Body of pancreas (tissue), 4 donors: ENCODE results near the gene SRGAP1. TPM values are rescaled to one million over a fixed set of nuclear protein-coding genes. Genes with fewer than 3 reads are reported as not detected.

Source experiments
- ATAC-seq: fragments of 150-250 bp; one replicate; pipeline ENCODE4 v1.9.1; 2016
- DNase-seq, 4 donors: peaks; one replicate each; pipeline ENCODE4 v3.0.0-alpha.2; 2019
- H3K27ac ChIP-seq, 4 donors: fragments of 200-600 bp; sonication (generic); 1 replicate in 3 of 4; 2 replicates in 1 of 4; pipeline versions ENCODE4 v1.5.1 to v1.6.1; 2016 to 2019; ENCODE audit warnings: mild to moderate bottlenecking in 1 of 4, mixed read lengths in 1 of 4, moderate library complexity in 1 of 4
- H3K27me3 ChIP-seq, 2 donors: fragments of 200-600 bp; sonication (generic); one replicate each; pipeline ENCODE4 v1.6.0; 2016; ENCODE audit warnings: mild to moderate bottlenecking in 1 of 2
- H3K36me3 ChIP-seq, 2 donors: fragments of 200-600 bp; sonication (generic); replicated peaks in 1 of 2; 2 replicates each; pipeline ENCODE4 v1.5.1; 2016; ENCODE audit warnings: low read depth in 2 of 2; ENCODE audit not compliant: insufficient read depth in 1 of 2
- H3K4me1 ChIP-seq: fragments of 200-600 bp; sonication (generic); one replicate; pipeline ENCODE4 v1.6.0; 2016
- H3K4me3 ChIP-seq, 2 donors: fragments of 200-600 bp; sonication (generic); 1 replicate in 1 of 2; 2 replicates in 1 of 2; pipeline ENCODE4 v1.5.1; 2016 to 2019
- H3K9me3 ChIP-seq, 3 donors: fragments of 200-600 bp; sonication (generic); 1 replicate in 2 of 3; 2 replicates in 1 of 3; pipeline ENCODE4 v1.5.1; 2016
- POLR2A ChIP-seq, 3 donors: fragments of 450-650 bp; IDR thresholded peaks; one replicate each; pipeline ENCODE4 v1.6.1; 2016; ENCODE audit warnings: antibody characterized with exemption in 3 of 3, mild to moderate bottlenecking in 2 of 3
- whole genome bisulfite sequencing, 2 donors: methylation state at CpG; one replicate each; pipeline ENCODE4 v1.1.5; 2017; 5-methylcytosine and 5-hydroxymethylcytosine counted together
- intact Hi-C: fragments of 100-400 bp; cut with DNase I; formaldehyde crosslinking; loops from one replicate; pipeline ENCODE4 v1.15.1; 2023
- total RNA-seq, 2 donors: library from RNA; depleted of rRNA; stranded (reverse); fragments of >200 nt; gene quantifications; one replicate each; pipeline ENCODE4 v1.1.0, GENCODE V29; 2016
- TF ChIP-seq, protein P1 (sequence below), 7 experiments: fragments of 450-650 bp in 4 of 7; fragments of 200-600 bp in 3 of 7; sonication (generic) in 3 of 7; IDR thresholded peaks; one replicate each; pipeline ENCODE4 v1.5.1; 2016 to 2019; ENCODE audit warnings: antibody characterized with exemption in 7 of 7

The SRGAP1 gene
- total RNA-seq, 2 donors from 2014 or later: 8.8 to 14.8 TPM

DNA sequence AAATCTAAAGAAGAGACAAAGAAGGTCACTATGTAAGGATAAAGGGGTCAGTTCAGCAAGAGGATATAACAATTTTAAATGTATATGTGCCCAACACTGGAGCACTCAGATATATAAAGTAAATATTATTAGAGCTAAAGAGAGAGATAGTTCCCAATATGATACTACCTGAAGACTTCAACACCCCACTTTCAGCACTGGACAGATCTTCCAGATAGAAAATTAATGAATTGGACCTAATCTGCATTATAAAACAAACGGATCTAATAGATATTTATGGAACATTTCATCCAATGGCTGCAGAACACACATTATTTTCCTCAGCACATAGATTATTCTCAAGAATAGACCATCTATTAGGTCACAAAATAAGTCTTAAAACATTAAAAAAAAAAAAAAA lies 24.1 kb upstream of the SRGAP1 start:
- Histone ChIP-seq H3K4me3 (no peak overlapping the region), H3K4me1 (no peaks in the 10 kb centered on the region), H3K27me3 (peaks cover 0 to 4% of the 10 kb centered on the region in 2 donors), H3K36me3 (no peaks in the 10 kb centered on the region), H3K9me3 (no peaks in the 10 kb centered on the region), H3K27ac (no peak overlapping the region)
- intact Hi-C loops: no loop called here
- DNase-seq: no peak
- 74 to 85% methylated on average over 1 of the region's 1 CpG for WGBS, 2 donors
- no peak for ATAC-seq
- TF ChIP-seq, protein P1, sequence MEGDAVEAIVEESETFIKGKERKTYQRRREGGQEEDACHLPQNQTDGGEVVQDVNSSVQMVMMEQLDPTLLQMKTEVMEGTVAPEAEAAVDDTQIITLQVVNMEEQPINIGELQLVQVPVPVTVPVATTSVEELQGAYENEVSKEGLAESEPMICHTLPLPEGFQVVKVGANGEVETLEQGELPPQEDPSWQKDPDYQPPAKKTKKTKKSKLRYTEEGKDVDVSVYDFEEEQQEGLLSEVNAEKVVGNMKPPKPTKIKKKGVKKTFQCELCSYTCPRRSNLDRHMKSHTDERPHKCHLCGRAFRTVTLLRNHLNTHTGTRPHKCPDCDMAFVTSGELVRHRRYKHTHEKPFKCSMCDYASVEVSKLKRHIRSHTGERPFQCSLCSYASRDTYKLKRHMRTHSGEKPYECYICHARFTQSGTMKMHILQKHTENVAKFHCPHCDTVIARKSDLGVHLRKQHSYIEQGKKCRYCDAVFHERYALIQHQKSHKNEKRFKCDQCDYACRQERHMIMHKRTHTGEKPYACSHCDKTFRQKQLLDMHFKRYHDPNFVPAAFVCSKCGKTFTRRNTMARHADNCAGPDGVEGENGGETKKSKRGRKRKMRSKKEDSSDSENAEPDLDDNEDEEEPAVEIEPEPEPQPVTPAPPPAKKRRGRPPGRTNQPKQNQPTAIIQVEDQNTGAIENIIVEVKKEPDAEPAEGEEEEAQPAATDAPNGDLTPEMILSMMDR (IDR thresholded peaks at IDR 0.05): no peak
- no peak for TF ChIP-seq POLR2A (IDR thresholded peaks at IDR 0.05)

GRCh38 chr12:63821781-63822251 lies 22.7 kb upstream of the SRGAP1 start:
- Histone ChIP-seq H3K36me3 (no peaks in the 10 kb centered on the region), H3K27me3 (peaks cover 0 to 4% of the 10 kb centered on the region in 2 donors), H3K4me1 (no peaks in the 10 kb centered on the region), H3K27ac (no peak overlapping the region), H3K9me3 (no peaks in the 10 kb centered on the region), H3K4me3 (no peak overlapping the region)
- ATAC-seq (peak; percentile 35), DNase-seq (peak in 1 of 4 donors; percentile 14)
- 31 to 33% methylated on average over 21 to 38 of the region's 38 CpGs for WGBS, 2 donors
- intact Hi-C loops: no loop called here
- TF ChIP-seq, protein P1 (IDR thresholded peaks at IDR 0.05): no peak
- no peak for TF ChIP-seq POLR2A (IDR thresholded peaks at IDR 0.05)

DNA sequence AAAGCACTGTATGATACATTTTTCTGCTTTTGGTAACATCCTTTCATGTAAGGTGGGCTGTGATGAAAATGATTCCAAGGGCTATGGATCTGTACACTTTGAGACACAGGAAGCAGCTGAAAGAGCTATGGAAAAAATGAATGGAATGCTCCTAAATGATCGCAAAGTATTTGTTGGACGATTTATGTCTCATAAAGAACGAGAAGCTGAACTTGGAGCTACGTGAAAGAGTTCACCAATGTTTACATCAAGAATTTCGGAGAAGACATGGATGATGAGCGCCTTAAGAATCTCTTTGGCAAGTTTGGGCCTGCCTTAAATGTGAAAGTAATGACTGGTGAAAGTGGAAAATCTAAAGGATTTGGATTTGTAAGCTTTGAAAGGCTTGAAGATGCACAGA lies 22.1 kb upstream of the SRGAP1 start:
- Histone ChIP-seq H3K9me3 (no peaks in the 10 kb centered on the region), H3K4me3 (no peak overlapping the region), H3K4me1 (no peaks in the 10 kb centered on the region), H3K27ac (no peak overlapping the region), H3K27me3 (peaks cover 0 to 4% of the 10 kb centered on the region in 2 donors), H3K36me3 (no peaks in the 10 kb centered on the region)
- no peak for ATAC-seq
- DNase-seq: no peak
- 60 to 77% methylated on average over 6 of the region's 6 CpGs for WGBS, 2 donors
- intact Hi-C loops: no loop called here
- TF ChIP-seq, protein P1 (IDR thresholded peaks at IDR 0.05): no peak
- no peak for TF ChIP-seq POLR2A (IDR thresholded peaks at IDR 0.05)

- Histone ChIP-seq H3K27me3 (peaks cover 0 to 4% of the 10 kb centered on the region in 2 donors), H3K9me3 (no peaks in the 10 kb centered on the region), H3K27ac (no peak overlapping the region), H3K4me1 (no peaks in the 10 kb centered on the region), H3K36me3 (no peaks in the 10 kb centered on the region), H3K4me3 (no peak overlapping the region)
- DNase-seq: no peak
- intact Hi-C loops: no loop called here
- WGBS, 2 donors: 82 to 88% methylated on average over 3 to 6 of the region's 6 CpGs
- ATAC-seq: no peak
- TF ChIP-seq, protein P1 (IDR thresholded peaks at IDR 0.05): no peak
- TF ChIP-seq POLR2A (IDR thresholded peaks at IDR 0.05): no peak
These were observed 21.5 kb upstream of the SRGAP1 start for GRCh38 chr12:63823040-63823439.

DNA sequence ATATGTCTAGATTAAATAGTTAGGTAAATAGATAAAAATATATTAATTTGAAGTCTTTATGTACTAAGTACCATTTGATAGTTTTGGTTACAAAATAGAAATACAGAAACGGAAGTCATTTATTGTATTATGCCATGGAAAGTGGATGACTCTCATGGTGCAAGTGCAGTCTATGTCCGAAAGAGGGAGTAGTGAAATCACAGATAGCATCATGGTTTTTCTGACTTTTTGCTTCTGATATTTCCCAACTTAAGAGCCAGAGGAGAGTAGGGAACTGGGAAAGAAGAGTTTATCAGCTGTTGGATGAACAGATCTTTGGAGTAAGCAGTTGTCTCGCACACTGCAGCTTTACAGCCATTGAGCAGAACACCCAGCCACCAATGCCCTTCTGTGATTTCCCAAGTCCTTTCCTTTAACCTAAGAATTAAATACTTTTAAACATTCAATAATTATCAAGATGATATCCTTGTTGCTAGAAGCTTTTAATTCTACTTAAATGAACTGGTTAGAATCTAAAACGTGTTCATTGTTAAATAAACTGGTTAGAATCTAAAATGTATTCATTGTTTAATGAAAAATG lies 18.4 kb upstream of the SRGAP1 start:
- Histone ChIP-seq H3K4me1 (no peaks in the 10 kb centered on the region), H3K27me3 (peaks cover 0 to 4% of the 10 kb centered on the region in 2 donors), H3K36me3 (no peaks in the 10 kb centered on the region), H3K27ac (no peak overlapping the region), H3K4me3 (no peak overlapping the region), H3K9me3 (peaks cover 0 to 10% (median 0%) of the 10 kb centered on the region in 3 donors)
- ATAC-seq (peak; percentile 82), DNase-seq (peak in 2 of 4 donors; percentile 16 to 26)
- TF ChIP-seq, protein P1 (IDR thresholded peaks at IDR 0.05): peak; percentile 32 to 90 (median 80)
- TF ChIP-seq POLR2A (IDR thresholded peaks at IDR 0.05): no peak
- 12% methylated on average over 4 of the region's 4 CpGs for WGBS, 2 donors
- intact Hi-C loops: no loop called here
